NAMALWA (cell line): ENCODE data around the gene TPCN2.

Experiments
- DNase-seq: peaks from one replicate; pipeline ENCODE4 v3.0.0-alpha.2; 2015; ENCODE audit warnings: low spot score

TPCN2 gene

DNA sequence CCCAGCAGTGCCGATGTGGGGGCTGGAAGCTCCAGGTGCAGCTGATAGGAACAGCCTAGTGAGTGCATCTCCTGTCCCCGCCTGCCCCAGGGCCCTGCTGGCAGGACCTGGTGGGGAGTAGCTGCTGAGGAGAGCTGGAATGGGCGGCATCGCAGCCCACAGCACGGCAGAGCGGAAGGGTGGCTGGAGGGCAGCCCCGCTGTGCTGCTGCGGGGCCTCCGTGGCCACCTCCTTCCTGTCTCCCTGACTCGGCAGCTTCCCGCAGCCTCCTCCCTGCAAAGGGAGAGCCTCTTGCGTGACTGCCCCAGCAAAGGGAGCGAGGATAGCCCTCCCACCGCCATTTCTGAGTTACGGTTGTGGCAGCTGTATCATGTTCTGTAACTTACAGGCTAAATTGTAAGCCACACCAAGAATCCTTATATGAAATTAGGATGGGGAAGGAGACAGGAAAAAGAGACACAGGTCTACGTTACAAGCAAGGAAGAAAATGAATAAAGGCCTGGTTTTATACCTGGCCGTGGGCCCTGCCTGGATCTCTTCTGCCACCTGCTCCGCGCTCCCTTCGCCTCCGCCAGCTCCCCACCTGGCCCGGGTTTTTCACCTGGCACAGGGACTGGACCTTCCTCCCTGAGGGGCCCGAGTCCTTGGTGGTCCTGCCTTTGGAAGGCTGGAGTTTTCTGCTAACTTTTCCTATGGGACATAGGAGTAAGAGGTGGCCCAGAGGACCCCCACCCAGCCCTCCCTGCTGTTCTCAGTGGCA lies 10.0 kb downstream of the TPCN2 start:
- DNase-seq: no peak

DNA sequence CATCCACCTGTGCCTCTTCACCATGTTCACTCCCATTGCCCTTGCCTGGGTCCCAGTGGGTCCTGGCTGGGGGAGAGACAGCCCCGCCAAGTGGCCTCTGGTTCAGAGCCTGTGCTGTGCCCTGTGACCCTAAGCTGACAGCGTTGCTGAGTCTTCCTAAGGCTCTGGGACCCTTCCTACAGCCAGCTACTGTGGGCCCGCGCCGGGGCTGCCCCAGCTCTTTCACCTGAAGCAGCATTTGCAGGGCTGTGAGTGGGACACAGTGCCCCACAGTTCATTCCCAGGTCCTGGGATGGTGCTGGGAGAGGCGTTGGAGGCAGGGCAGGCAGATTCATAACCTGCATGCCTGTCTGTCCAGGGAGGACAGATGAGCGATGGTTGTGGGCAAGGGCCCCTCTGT lies 10.7 kb downstream of the TPCN2 start:
- DNase-seq: no peak

DNA sequence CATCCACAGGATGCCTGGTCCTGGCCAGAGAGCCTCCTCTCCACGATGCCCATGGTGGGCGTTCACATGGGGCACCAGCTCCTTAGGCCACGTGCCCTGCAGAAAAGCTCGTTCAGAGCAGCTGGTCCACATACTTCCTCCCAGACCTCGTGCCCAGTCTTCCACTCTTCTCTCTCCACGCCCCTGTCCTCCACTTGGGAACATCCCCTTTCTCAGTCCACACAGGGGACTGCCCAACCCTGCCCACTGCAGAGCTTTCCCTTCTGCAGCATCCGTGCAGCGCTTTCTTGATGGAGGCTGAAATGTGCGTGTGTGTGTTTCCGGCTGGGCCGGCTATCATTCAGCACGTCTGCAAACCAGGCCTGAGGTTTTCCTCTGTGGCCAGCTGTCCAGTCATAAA lies 11.3 kb downstream of the TPCN2 start:
- DNase-seq: no peak

DNA sequence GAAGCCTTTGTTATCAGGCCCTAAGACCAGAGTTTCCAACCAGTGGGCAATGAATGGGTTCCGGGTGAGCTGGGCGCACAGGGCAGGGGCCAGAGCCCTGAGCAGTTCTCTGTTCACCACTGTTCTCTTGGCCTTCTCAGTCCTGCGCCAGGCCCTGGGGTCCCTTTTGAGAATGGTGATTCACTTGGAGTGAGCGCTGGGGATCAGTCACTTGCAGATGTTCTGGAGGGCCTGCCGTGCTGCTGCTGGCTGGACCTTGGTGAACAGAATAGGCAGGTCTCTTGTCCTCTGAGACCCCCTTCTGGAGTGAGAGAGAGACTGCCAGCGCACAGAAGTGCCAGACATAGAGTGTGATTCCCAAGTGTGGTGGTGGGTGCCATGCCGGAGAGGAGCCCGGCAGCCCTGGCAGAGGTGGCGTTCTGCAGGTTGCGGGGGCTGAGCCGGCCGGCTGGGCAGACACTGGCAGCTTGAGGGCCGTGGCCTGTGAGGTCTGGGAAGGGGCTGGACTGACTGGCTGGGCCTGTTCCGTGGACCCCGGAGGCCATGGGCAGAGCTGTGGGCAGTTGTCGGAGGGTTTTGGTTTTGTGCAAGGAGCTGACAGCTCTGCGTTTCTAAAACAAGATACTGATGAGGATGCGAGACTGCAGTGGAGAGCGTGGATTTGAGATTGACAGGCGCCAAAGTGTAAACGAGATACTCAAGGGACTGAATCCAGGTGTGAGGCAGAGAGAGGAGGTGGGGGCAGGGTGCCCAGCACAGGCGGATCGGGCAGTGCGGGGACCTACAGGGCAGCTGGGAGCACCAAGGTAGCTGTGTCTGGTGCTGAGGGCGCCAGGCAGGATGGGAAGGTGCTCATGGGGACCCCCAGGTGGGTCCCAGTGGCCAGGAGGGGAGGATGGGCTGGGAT lies 12.3 kb downstream of the TPCN2 start:
- DNase-seq: no peak

DNA sequence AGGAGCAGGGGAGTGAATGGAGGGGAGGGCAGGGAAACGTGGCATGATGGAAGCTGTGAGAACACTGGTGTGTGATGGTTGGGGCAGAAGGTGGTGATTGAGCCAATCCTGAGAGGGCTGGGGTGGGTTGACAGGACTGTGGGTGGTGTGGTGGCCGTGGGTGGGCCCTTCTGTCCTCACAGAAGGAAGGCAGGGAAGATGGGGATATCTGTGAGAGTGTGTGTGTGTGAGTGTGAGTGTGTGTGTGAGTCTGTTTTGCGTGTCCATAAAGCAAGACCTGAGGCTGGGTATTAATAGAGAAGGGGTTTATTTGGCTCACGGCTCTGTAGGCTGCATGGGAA lies 13.0 kb downstream of the TPCN2 start:
- no peak for DNase-seq

DNA sequence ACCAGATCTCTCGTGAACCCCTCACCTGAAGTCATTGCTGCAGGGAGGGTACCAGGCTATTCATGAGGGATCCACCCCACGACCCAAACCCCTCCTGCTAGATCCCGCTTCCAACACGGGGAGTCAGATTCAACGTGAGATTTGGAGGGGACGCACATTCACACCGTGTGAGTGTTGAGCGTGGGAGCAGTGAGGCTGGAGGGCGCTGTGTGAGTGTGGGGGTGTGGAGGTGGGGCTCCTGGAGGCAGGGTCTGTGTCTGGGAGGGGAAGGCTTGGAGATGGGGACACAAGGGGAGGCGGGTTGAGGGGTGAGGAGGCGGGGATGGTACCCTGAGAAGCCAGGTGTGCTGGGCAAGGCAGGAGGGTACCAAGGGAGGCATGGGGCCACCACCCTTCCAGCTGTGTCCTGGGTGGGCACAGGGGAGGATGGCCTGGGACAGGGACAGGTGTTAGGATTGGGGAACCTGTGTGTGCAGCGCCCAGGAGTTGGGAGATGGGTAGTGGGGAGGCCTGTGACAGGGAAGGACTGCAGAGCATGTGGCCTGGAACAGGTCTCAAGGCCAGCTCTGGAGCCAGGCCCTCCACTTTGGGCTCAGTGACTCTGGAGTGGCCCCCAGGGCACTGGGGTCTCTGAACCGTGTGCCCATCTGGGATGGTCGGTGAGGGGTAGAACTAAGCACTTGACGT lies 13.6 kb downstream of the TPCN2 start:
- DNase-seq: no peak

DNA sequence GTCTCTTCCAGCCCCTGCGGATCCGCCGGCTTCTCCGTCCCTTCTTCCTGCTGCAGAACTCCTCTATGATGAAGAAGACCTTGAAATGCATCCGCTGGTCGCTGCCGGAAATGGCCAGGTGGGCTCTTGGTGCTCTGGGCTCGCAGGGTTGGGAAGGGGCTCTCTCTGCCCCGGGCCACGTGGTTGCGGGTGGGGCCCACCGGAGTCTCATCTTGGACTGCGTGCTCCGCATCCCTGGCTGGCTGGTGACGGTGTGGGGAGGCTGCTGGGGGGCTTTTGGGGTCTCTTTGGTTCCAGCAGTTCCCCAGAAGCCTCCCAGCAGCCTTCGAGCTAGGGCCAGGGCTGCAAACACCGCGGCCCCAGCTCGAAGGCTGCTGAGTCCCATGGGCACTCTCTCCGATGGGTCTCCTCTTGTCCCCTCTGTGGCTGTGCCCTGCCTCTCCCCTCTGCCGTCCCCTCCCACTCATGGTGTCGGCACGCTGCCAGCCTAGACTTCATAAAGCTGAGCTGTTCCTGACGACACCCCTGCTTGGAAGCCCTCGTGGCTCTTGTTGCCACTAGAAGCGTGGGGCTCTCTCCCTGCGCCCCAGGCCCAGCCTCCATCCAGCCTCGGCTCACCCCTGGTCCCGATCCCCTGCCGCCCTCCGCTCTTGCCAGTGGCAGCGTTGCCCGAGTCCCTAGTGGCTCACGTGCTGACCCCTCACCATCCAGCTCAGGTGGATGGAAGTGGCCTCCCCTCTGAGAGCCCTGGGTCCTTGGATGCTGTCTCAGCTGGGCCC lies 14.3 kb downstream of the TPCN2 start:
- no peak for DNase-seq

DNA sequence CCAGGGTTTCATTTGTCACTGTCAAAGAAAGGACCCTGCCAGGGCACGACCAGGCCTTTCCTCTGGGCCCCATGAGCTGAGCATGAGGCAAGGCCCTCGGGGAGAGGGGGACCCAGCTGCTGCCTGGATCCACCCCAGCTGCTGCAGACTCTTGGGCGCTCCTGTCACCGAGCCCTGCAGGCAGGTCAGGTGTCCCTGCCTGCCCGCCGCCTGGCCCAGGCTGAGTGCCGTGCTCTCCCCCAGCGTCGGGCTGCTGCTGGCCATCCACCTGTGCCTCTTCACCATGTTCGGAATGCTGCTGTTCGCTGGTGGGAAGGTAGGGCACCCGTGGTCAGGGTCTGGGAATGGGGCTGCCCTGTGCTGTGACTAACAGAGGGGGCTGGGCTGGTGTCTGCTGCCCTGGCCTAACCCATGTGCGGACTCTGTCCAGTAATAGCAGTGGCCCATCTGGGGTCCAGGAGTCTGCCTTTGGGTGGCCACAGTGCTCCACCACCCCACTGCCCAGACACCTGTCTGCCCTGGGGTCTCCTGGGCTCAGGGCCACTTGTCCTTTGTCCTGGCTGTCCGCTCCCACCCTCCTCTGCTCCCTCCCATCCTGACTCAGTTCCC lies 15.0 kb downstream of the TPCN2 start:
- DNase-seq: no peak

DNA sequence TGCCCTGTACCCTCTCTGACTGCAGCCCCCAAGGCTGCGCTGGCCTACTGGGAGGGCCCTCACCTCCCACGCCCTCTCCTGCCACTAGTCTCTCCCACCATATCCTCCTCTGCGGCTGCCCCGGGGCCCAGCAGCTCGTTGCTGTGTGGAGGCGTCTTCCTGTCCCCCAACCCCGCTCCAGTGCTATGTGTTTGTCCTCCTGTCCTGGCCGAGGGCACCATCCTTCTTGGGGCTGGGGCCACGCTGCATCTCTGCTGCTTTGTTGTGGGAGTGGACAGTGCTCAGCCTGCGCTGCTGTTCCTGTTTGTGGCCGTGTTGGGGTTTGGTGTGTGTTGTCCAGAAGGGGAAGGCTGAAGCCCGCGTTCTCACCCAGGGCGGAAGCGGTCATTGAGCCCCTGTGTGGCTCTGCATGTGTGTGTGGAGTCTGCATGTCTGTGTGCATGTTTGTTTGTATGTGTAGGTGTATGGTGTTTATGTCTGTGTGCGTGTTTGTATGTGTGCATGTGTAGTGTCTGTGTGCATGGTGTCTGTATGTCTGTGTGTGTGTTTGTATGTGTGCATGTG lies 15.7 kb downstream of the TPCN2 start:
- no peak for DNase-seq

DNA sequence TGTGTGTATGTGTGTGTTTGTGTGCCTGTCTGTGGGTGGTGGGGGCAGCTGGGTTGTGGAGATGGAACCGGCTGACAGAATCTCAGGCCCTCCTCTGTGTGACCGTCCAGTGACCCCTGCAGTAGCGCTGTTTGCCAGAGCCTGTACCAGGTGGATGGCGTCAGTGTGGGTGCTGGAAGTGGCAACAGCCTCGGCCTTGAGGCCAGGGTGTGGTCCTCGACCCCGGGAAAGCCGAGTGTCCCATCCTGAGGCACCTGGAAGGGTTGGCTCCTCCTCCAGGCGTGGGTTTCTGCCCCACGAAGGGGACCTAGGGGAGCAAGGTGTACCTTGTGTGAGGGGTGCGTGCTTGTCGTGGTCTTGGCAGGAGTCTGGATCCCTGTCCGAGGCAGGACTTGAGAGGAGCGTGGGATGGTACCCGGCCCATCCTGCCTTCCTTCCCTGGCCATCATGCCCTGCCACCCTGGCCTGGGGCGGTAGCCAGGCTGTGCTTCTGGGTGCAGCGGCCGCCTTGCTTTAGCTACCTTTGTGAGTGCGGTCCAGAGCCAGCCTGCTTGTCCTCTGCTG lies 16.5 kb downstream of the TPCN2 start:
- no peak for DNase-seq

DNA sequence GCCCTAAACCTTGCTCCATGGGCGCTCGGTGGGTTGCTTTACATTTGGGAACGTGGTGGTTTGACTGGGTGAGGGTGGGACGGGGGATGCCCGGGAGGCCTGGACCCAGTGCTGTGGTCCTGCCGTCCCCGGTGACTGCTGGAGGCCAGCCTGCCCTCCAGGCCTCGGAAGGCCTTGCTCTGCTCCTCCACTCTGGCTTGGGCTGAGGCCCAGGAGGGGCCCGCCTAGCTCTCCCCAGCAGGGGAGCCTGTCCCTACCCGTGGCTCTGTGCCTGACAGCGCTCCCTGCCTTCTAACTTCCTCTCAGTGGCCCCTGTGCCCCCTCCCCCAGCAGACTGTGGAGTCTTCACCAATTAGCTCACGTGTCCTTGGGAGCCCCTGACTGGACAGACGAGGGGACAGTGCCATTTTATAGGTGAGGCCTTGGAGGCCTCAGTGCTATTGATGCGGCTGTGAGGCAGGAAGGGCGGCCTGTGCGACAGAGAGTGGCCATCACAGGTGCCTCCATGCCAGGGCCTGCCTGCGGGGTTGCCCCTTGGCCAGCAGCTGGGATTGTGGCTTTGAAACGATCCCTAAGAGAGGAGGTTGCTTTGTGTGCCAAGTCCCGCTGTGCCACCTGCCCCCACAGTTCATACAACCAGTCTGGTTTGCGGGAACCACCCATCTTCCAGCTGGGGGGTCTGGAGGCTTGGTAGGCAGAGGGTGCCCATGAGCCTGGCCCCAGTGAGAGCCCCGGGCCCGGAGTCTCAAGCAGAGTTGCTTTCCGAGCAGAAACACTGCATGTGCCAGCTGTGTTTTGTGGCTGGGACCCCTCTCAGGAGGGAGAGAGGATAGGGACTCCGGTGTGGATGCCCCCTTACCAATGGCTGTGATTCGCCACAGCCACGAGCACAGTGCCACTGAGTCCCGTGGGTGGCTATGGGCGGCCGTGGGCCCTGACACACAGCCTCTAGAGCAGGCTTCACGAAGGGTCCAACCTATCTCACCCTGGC lies 17.7 kb downstream of the TPCN2 start:
- no peak for DNase-seq

DNA sequence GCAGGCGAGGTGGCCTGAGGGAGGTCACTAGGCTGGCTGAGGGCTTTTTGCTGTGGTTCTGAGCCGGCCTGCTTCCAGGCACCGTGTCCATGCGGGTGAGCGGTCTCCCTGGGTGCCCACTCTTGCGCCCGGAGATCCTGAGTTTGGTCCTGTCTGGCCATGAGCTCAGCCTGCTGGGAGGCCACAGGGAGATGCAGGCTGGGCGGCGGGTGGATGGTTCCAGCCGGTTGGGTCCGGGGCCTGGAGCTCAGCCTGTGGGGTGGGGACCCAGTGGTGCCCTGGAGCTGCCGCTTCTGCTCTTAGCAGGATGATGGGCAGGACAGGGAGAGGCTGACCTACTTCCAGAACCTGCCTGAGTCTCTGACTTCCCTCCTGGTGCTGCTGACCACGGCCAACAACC lies 18.5 kb downstream of the TPCN2 start:
- DNase-seq: no peak

DNA sequence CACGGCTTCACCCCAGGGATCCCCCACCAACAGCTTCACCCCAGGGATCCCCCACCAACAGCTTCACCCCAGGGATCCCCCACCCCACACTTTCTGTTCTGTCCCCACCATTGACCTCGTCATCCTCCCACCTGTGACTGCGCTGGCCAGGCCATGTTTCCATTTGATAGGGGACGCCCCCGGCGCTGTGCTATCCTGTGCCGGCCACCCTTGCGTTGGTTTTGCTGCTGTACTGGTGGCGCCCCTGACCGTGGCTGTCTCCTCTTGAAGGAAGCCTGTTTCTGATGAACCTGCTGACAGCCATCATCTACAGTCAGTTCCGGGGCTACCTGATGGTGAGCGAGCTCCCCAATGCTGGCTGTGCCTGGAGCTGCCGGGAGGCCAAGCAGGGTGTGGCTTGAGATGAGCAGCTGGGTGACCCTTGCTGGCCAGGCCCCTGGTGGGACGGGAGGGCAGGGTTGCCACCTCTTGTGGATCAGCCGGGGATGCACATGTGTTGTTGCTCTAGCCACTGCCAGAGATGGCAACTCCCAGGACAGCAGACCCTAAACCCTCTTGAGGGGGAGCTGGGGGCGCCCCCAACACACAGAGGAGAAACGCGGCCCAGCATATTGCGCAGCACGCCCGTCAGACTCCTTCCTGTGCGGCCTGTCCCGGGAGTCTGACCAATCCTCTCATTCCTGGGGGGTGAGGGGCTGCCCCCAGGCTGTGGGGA lies 22.5 kb downstream of the TPCN2 start:
- DNase-seq: no peak

DNA sequence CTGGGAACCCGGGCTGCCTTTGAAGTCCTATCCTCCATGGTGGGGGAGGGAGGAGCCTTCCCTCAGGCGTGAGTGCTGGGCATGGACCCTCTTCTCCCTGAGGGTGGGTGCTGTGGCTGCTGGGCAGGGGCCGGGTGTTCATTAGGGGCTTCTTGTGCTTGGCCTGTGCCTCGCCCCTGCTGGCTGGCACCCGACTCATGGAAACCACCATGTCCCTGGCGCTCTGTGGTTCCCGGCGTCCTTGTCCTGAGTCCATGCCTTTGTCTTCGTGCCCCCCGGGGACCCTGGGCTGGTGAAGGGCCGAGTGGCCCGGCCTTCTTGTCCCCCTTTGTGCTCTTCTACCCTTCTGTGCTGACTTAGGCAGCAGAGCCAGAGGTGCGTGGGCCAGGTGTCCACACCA lies 23.2 kb downstream of the TPCN2 start:
- DNase-seq: no peak

DNA sequence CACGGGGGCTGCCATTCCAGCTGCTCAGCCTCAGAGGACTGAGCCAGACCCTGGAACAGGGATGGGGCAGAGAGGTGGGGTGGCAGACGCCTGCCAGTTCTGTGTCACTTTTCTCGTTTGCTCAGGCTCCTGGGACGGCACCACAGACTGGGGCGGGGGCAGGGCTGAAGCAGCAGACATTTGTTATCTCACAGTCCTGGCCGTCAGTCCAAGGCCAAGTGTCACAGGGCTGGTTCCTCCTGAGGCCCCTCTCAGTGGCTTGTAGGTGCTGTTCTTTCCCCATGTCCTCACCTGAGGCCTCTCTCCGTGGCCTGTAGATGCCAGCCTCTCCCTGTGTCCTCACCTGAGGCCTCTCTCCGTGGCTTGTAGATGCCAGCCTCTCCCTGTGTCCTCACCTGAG lies 24.7 kb downstream of the TPCN2 start:
- DNase-seq: no peak

DNA sequence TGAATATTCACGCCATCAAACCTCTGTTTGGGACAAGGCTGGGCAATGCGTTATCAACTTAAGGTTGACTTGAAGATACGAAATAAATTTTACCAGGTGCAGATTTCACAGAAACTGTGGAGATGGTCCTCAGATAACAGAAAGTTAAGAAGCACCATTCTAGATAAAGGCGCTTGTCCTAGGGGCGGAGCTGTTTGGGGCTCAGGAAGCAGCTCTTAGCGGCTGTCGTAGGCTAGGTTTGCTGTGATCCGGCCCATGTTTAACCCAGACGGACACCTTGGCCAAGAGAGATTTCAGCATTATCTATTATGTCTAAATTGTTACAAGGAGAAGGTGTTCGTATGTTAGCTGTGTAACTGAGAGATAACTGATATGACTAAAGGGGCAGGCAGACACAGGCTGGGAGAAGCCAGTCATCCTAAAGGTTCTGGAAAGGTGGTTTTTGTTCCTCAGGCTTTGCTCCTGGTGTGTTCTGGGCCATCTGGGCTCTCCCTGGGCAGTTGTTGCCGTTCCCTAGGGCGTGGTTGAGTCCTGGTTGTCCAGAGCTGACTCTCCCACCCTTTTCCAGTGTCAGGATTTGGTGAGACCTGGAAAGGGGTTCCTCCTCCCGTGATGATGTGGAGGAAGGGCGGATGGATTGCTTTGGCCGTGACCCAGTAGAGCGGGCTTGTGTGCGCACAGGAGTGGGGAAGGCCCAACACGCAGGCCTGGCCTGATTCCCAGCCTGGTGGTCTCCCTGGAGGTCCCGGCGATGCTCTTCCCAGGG lies 25.8 kb downstream of the TPCN2 start:
- DNase-seq: no peak

DNA sequence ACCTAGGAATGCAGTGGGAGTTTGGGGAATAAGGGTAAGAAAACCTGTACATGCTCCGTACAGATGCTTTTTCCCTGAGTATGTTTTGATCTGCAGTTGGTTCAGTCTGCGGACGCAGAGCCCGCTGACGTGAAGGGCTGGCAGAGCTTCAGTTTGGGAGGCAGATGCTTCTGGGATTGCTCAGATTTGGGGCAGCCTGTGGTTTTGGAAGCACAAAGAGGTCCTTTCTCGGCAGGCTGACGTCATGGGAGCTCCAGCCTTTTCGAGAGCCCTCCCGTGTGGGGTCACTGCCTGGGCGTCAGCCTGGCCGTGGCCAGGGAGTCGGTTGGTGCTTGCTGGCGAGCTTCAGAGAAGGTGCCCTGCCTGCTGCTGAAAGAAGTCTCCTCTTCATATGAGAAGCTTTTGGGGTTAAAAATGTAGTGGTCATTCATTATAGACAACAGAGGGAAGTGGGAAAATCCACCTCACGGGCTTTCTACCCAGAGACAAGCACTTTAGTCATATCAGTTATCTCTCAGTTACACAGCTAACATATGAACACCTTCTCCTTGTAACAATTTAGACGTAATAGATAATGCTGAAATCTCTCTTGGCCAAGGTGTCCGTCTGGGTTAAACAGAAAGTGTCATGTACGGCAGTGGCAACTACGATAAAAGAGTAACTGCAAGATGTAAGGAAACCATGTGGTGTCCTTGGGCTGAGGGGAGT lies 26.8 kb downstream of the TPCN2 start:
- DNase-seq: no peak
